CD14-positive monocyte (primary cell): ENCODE results near the gene SETX. TPM values are rescaled to one million over a fixed set of nuclear protein-coding genes. Genes with fewer than 3 reads are reported as not detected.
A peak's percentile ranks its signal among the peaks of the same experiment; 100 is the strongest.

Source experiments
- DNase-seq, 3 donors: peaks; one replicate each; pipeline ENCODE4 v3.0.0-alpha.2; 2011 to 2022
- H2AFZ ChIP-seq: 2 replicates; pipeline ENCODE4 v1.6.0; 2012; ENCODE audit warnings: mild to moderate bottlenecking, low read depth, low read length, inconsistent platforms; ENCODE audit not compliant: insufficient read depth, poor library complexity, severe bottlenecking
- H3K27ac ChIP-seq, 2 donors: 1 replicate in 1 of 2; 2 replicates in 1 of 2; pipeline ENCODE4 v1.5.1; 2012 to 2013; ENCODE audit warnings: low read length in 2 of 2, control low read depth in 1 of 2, inconsistent platforms in 1 of 2, low read depth in 1 of 2, mild to moderate bottlenecking in 1 of 2
- H3K27me3 ChIP-seq, 2 donors: one replicate each; pipeline versions ENCODE4 v1.6.0 to v1.6.1; 2011 to 2013; ENCODE audit warnings: low read length in 2 of 2; ENCODE audit not compliant: control insufficient read depth in 2 of 2, insufficient read depth in 2 of 2
- H3K36me3 ChIP-seq, 2 donors: replicated peaks in 1 of 2; 1 replicate in 1 of 2; 2 replicates in 1 of 2; pipeline versions ENCODE4 v1.5.1 to v1.6.1; 2012 to 2013; ENCODE audit warnings: low read length in 2 of 2, control low read depth in 1 of 2, inconsistent platforms in 1 of 2, mild to moderate bottlenecking in 1 of 2; ENCODE audit not compliant: insufficient read depth in 2 of 2, control insufficient read depth in 1 of 2
- H3K4me1 ChIP-seq, 2 donors: 1 replicate in 1 of 2; 2 replicates in 1 of 2; pipeline versions ENCODE4 v1.5.1 to v1.6.1; 2012 to 2013; ENCODE audit warnings: low read length in 2 of 2, control low read depth in 1 of 2, inconsistent platforms in 1 of 2, mild to moderate bottlenecking in 1 of 2, moderate library complexity in 1 of 2; ENCODE audit not compliant: insufficient read depth in 2 of 2, control insufficient read depth in 1 of 2
- H3K4me2 ChIP-seq: replicated peaks from 2 replicates; pipeline ENCODE3; 2012; ENCODE audit warnings: low read length, moderate library complexity, mild to moderate bottlenecking; ENCODE audit not compliant: poor library complexity, severe bottlenecking; ENCODE audit errors: extremely low read depth
- H3K4me3 ChIP-seq, 3 experiments: fragments of 200-600 bp in 1 of 3; sonication (generic) in 1 of 3; replicated peaks in 1 of 3; 1 replicate in 2 of 3; 2 replicates in 1 of 3; pipeline ENCODE4 v1.5.1; 2011 to 2013; ENCODE audit warnings: low read length in 3 of 3, mild to moderate bottlenecking in 3 of 3, control low read depth in 2 of 3, low read depth in 2 of 3, inconsistent platforms in 1 of 3, moderate library complexity in 1 of 3
- H3K79me2 ChIP-seq: 2 replicates; pipeline ENCODE4 v1.6.0; 2012; ENCODE audit warnings: mild to moderate bottlenecking, control low read depth, inconsistent platforms, low read length, moderate library complexity; ENCODE audit not compliant: insufficient read depth
- H3K9ac ChIP-seq: 2 replicates; pipeline ENCODE4 v1.6.0; 2017; ENCODE audit warnings: low read length, mild to moderate bottlenecking; ENCODE audit not compliant: insufficient read depth, poor library complexity, severe bottlenecking
- H3K9me3 ChIP-seq, 2 donors: replicated peaks in 1 of 2; 1 replicate in 1 of 2; 2 replicates in 1 of 2; pipeline versions ENCODE4 v1.5.1 to v1.6.1; 2012 to 2013; ENCODE audit warnings: low read length in 2 of 2, control low read depth in 1 of 2; ENCODE audit not compliant: control insufficient read depth in 1 of 2, insufficient read depth in 1 of 2
- H4K20me1 ChIP-seq: 2 replicates; pipeline ENCODE4 v1.6.0; 2012; ENCODE audit warnings: mild to moderate bottlenecking, low read length, control low read depth, moderate library complexity; ENCODE audit not compliant: insufficient read depth
- H3K27ac Mint-ChIP-seq, 7 donors: one replicate each; pipeline ENCODE4 v1.8.0; 2020; ENCODE audit warnings: mild to moderate bottlenecking in 7 of 7, mixed read lengths in 7 of 7, moderate library complexity in 6 of 7, inconsistent platforms in 2 of 7
- H3K27me3 Mint-ChIP-seq, 3 donors: one replicate each; pipeline ENCODE4 v1.8.0; 2021 to 2022; ENCODE audit warnings: low read depth in 3 of 3, mild to moderate bottlenecking in 3 of 3, mixed read lengths in 3 of 3, moderate library complexity in 3 of 3, inconsistent platforms in 1 of 3
- H3K36me3 Mint-ChIP-seq, 2 donors: one replicate each; pipeline ENCODE4 v1.8.0; 2020; ENCODE audit warnings: mixed read lengths in 2 of 2, inconsistent platforms in 1 of 2, mild to moderate bottlenecking in 1 of 2
- H3K4me1 Mint-ChIP-seq: one replicate; pipeline ENCODE4 v1.8.0; 2020; ENCODE audit warnings: mild to moderate bottlenecking, mixed read lengths
- H3K4me3 Mint-ChIP-seq, 2 donors: one replicate each; pipeline ENCODE4 v1.8.0; 2020; ENCODE audit warnings: mild to moderate bottlenecking in 2 of 2, mixed read lengths in 2 of 2, moderate library complexity in 1 of 2
- H3K9me3 Mint-ChIP-seq, 7 donors: one replicate each; pipeline ENCODE4 v1.8.0; 2020 to 2022; ENCODE audit warnings: mixed read lengths in 7 of 7, mild to moderate bottlenecking in 6 of 7, moderate library complexity in 6 of 7, inconsistent platforms in 2 of 7
- WGBS: methylation state at CpG from one replicate; pipeline ENCODE4 v1.1.5; 2013; ENCODE audit warnings: missing lambda C conversion rate; ENCODE audit not compliant: insufficient coverage; 5-methylcytosine and 5-hydroxymethylcytosine counted together
- intact Hi-C, 2 donors: fragments of 100-400 bp; cut with micrococcal nuclease; formaldehyde crosslinking; loops; one replicate each; pipeline versions ENCODE4 v1.15.0 to v1.15.1; 2023
- polyA plus RNA-seq, 3 donors: library from polyadenylated mRNA; depleted of rRNA in 1 of 3; unstranded in 2 of 3; stranded (reverse) in 1 of 3; fragments of 300-500 nt in 2 of 3; fragments of >200 nt in 1 of 3; fragmentation: Illumina TruSeq in 2 of 3; gene quantifications; 1 replicate in 2 of 3; 2 replicates in 1 of 3; pipeline ENCODE4 v1.2.3, GENCODE V29; 2012 to 2021
- TF ChIP-seq, protein P1 (sequence below): fragments of 200-600 bp; IDR thresholded peaks from one replicate; pipeline ENCODE4 v1.8.0; 2022; ENCODE audit warnings: antibody characterized with exemption, mild to moderate bottlenecking

Gene SETX
- polyA plus RNA-seq, 3 donors = 18.4 to 31.7 (median 24.2) TPM

DNA sequence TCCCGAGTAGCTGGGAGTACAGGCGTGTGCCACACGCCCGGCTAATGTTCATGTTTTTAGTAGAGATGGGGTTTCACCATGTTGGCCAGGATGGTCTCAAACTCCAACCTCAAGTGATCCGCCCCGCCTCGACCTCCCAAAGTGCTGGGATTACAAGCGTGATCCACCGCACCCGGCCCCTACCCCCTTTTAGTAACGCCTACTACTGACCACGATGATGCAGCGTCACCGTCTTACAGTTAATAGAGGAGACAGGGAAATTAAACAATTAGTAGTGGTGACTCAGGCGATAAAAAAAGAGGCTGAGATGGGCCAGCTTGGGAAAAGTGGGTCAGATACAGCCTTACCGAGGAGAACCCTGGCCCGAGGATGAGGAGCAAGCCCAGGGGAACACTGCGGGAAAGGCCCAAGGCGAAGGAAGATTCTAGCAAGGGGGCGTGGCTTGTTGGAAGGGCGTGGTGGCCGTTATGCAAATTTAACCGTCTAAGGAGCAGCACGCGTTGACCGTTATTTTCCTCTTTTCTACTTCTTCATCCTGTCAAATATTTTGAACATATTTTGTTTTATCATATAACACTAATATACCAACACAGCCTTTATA lies 1.6 kb upstream of the SETX start:
- no peak for DNase-seq
- peaks cover 21 to 26% of the 10 kb centered on the region in 2 donors for H3K36me3 Mint-ChIP-seq
- H3K4me1 Mint-ChIP-seq = peaks cover 55% of the 10 kb centered on the region
- Histone ChIP-seq H4K20me1 (peaks cover 25% of the 10 kb centered on the region), H3K4me1 (peaks cover 51 to 59% of the 10 kb centered on the region in 2 donors), H3K36me3 (peaks cover 16 to 21% of the 10 kb centered on the region in 2 donors), H3K27me3 (no peaks in the 10 kb centered on the region), H2AFZ (peak overlapping the region; percentile 26), H3K4me3 (no peak overlapping the region), H3K9ac (no peak overlapping the region), H3K4me2 (no peak overlapping the region), H3K79me2 (peaks cover 34% of the 10 kb centered on the region), H3K27ac (no peak overlapping the region), H3K9me3 (no peaks in the 10 kb centered on the region)
- peak overlapping the region; percentile 6 to 95 (median 91) for H3K27ac Mint-ChIP-seq
- peak overlapping the region in 1 of 2 donors; percentile 47 for H3K4me3 Mint-ChIP-seq
- intact Hi-C loops = loop anchor here in 1 of 2 donors (10.0 kb wide), 1 partner anchor 1082 kb away; the partner anchor contains the start of gene FAM78A
- H3K9me3 Mint-ChIP-seq = peaks cover 0 to 6% (median 4%) of the 10 kb centered on the region in 7 donors
- TF ChIP-seq, protein P1, sequence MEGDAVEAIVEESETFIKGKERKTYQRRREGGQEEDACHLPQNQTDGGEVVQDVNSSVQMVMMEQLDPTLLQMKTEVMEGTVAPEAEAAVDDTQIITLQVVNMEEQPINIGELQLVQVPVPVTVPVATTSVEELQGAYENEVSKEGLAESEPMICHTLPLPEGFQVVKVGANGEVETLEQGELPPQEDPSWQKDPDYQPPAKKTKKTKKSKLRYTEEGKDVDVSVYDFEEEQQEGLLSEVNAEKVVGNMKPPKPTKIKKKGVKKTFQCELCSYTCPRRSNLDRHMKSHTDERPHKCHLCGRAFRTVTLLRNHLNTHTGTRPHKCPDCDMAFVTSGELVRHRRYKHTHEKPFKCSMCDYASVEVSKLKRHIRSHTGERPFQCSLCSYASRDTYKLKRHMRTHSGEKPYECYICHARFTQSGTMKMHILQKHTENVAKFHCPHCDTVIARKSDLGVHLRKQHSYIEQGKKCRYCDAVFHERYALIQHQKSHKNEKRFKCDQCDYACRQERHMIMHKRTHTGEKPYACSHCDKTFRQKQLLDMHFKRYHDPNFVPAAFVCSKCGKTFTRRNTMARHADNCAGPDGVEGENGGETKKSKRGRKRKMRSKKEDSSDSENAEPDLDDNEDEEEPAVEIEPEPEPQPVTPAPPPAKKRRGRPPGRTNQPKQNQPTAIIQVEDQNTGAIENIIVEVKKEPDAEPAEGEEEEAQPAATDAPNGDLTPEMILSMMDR = no peak
- 98% methylated on average over 10 of the region's 26 CpGs for WGBS
- peaks cover 0 to 3% (median 0%) of the 10 kb centered on the region in 3 donors for H3K27me3 Mint-ChIP-seq

DNA sequence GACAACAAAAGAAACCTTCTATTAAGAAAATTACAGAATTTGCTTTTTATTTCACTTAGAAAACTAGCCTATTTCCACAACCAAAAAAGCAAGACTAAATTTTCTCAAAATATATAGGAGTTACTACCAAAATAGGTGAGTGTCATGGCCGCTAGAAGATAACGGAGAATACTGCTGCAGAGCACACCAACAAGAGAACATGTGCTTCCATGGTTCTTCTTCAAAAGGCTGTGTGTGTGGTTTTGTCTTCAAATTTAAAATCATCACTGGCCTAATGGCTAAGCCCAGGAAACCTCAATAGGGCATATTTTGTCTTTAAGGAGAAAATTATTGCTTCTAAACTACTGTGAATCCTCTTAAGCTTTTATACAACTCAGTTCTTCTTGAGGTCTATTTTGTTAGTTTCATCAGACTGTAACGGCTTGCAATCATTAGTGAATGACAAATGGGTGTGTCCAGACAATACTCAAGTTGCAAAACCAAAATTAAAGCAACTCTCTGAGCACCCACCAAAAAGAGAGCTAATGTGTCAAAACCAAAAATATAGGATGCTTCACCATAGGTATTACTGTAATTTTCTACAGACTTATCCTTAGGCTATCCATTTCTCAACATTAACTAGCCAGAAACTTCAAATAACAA lies 3.3 kb downstream of the SETX start:
- Histone ChIP-seq H3K36me3 (peaks cover 51 to 62% of the 10 kb centered on the region in 2 donors), H3K4me1 (peaks cover 50 to 60% of the 10 kb centered on the region in 2 donors), H4K20me1 (peaks cover 74% of the 10 kb centered on the region), H3K79me2 (peaks cover 83% of the 10 kb centered on the region), H3K9ac (peak overlapping the region; percentile 16), H3K4me2 (peak overlapping the region; percentile 73), H3K27ac (peak overlapping the region in 1 of 2 donors; percentile 96), H3K4me3 (peak overlapping the region; percentile 31 to 67 (median 37)), H3K9me3 (no peaks in the 10 kb centered on the region), H2AFZ (no peak overlapping the region), H3K27me3 (no peaks in the 10 kb centered on the region)
- Mint-ChIP-seq H3K27ac (peak overlapping the region; percentile 77 to 98 (median 92)), H3K36me3 (peaks cover 48 to 65% of the 10 kb centered on the region in 2 donors), H3K9me3 (peaks cover 0 to 4% (median 2%) of the 10 kb centered on the region in 7 donors), H3K4me1 (peaks cover 55% of the 10 kb centered on the region), H3K27me3 (no peaks in the 10 kb centered on the region), H3K4me3 (peak overlapping the region; percentile 59 to 64)
- TF ChIP-seq, protein P1 = no peak
- intact Hi-C loops = loop anchor here (5.0 to 10.0 kb wide), 2 partner anchors 36 to 1077 kb away; partner anchors contain the start of gene FAM78A (in 1 of the 2)
- DNase-seq = no peak
- no CpG with 5 or more reads among the region's 3 CpGs for WGBS
